ENCODE measurements around the gene GKAP1. TPM values are rescaled to one million over a fixed set of nuclear protein-coding genes. Genes with fewer than 3 reads are reported as not detected.
"Not testable (repeated sequence)": the region's sequence is repeated elsewhere in the genome, so short reads cannot be mapped to it uniquely, and the experiment has no call there.

Gene GKAP1
- total RNA-seq, 1 experiment from 2014 or later, result 5.8 TPM

GRCh38 chr9:83754383-83754977 lies 63.1 kb downstream of the GKAP1 start:
- Mint-ChIP-seq H3K36me3 (ENCODE audit: insufficient read depth, unreplicated experiment) (no peaks in the 10 kb centered on the region), H3K4me1 (ENCODE audit: insufficient read depth, unreplicated experiment) (no peaks in the 10 kb centered on the region), H3K9me3 (ENCODE audit: unreplicated experiment) (no peaks in the 10 kb centered on the region), H3K27ac (ENCODE audit: low read depth, unreplicated experiment) (no peak overlapping the region), H3K4me3 (ENCODE audit: unreplicated experiment) (no peak overlapping the region), H3K27me3 (ENCODE audit: insufficient read depth, unreplicated experiment) (no peaks in the 10 kb centered on the region)
- ChIA-PET CTCF (no interaction called here), POLR2A (no interaction called here)
- intact Hi-C loops (cut with micrococcal nuclease), result no loop called here
- TF ChIP-seq, protein P1, sequence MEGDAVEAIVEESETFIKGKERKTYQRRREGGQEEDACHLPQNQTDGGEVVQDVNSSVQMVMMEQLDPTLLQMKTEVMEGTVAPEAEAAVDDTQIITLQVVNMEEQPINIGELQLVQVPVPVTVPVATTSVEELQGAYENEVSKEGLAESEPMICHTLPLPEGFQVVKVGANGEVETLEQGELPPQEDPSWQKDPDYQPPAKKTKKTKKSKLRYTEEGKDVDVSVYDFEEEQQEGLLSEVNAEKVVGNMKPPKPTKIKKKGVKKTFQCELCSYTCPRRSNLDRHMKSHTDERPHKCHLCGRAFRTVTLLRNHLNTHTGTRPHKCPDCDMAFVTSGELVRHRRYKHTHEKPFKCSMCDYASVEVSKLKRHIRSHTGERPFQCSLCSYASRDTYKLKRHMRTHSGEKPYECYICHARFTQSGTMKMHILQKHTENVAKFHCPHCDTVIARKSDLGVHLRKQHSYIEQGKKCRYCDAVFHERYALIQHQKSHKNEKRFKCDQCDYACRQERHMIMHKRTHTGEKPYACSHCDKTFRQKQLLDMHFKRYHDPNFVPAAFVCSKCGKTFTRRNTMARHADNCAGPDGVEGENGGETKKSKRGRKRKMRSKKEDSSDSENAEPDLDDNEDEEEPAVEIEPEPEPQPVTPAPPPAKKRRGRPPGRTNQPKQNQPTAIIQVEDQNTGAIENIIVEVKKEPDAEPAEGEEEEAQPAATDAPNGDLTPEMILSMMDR (IDR thresholded peaks at IDR 0.05; ENCODE audit: unreplicated experiment), result no peak
- no TSS peak for BruUV-seq (replicated peaks)
- no peak for DNase-seq (ENCODE audit: unreplicated experiment)

DNA sequence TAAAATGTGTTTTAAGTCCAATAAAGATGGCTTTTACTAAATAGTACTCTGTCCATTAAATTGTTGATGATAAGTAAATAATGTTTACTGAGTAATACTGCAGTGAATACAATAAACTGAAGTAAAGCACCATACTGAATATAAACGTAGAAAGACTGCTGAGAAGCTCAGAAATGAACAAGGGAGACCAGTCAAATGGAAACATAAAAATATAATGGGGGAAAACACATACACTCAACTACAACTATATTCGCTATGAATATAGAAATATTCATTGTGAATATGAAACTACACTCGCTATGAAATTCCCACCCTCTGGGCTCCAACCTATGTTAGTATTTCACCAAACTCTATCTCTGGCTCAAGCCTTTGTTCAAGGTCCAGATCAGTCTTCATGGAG lies 67.9 kb downstream of the GKAP1 start:
- intact Hi-C loops (cut with micrococcal nuclease), result no loop called here
- no peaks in the 10 kb centered on the region for H3K9me3 Mint-ChIP-seq (ENCODE audit: unreplicated experiment)
- no peak overlapping the region for H3K27ac Mint-ChIP-seq (ENCODE audit: low read depth, unreplicated experiment)
- no peak for DNase-seq (ENCODE audit: unreplicated experiment)
- no peak overlapping the region for H3K4me3 Mint-ChIP-seq (ENCODE audit: unreplicated experiment)
- BruUV-seq (replicated peaks), result no TSS peak
- POLR2A ChIA-PET, result no interaction called here
- TF ChIP-seq, protein P1 (IDR thresholded peaks at IDR 0.05; ENCODE audit: unreplicated experiment), result no peak
- CTCF ChIA-PET, result no interaction called here
- no peaks in the 10 kb centered on the region for H3K36me3 Mint-ChIP-seq (ENCODE audit: insufficient read depth, unreplicated experiment)
- no peaks in the 10 kb centered on the region for H3K4me1 Mint-ChIP-seq (ENCODE audit: insufficient read depth, unreplicated experiment)
- H3K27me3 Mint-ChIP-seq (ENCODE audit: insufficient read depth, unreplicated experiment), result no peaks in the 10 kb centered on the region

GRCh38 chr9:83744206-83744605 lies 73.4 kb downstream of the GKAP1 start:
- no TSS peak for BruUV-seq (replicated peaks)
- no peaks in the 10 kb centered on the region for H3K27me3 Mint-ChIP-seq (ENCODE audit: insufficient read depth, unreplicated experiment)
- intact Hi-C loops (cut with micrococcal nuclease), result no loop called here
- ChIA-PET POLR2A (interaction anchor here (1.2 kb wide), 1 partner anchor 37 kb away, joined by 3 read pairs; the partner anchor contains the start of gene UBQLN1), CTCF (interaction anchor here (0.5 to 0.9 kb wide), 2 partner anchors 149 to 409 kb away, joined by 3 read pairs; no protein-coding TSS in a partner anchor)
- no peaks in the 10 kb centered on the region for H3K4me1 Mint-ChIP-seq (ENCODE audit: insufficient read depth, unreplicated experiment)
- TF ChIP-seq, protein P1 (IDR thresholded peaks at IDR 0.05; ENCODE audit: unreplicated experiment), result no peak
- no peak overlapping the region for H3K4me3 Mint-ChIP-seq (ENCODE audit: unreplicated experiment)
- no peaks in the 10 kb centered on the region for H3K36me3 Mint-ChIP-seq (ENCODE audit: insufficient read depth, unreplicated experiment)
- DNase-seq (ENCODE audit: unreplicated experiment), result no peak
- no peaks in the 10 kb centered on the region for H3K9me3 Mint-ChIP-seq (ENCODE audit: unreplicated experiment)
- H3K27ac Mint-ChIP-seq (ENCODE audit: low read depth, unreplicated experiment), result no peak overlapping the region

- Mint-ChIP-seq H3K27ac (ENCODE audit: low read depth, unreplicated experiment) (no peak overlapping the region), H3K36me3 (ENCODE audit: insufficient read depth, unreplicated experiment) (no peaks in the 10 kb centered on the region), H3K27me3 (ENCODE audit: insufficient read depth, unreplicated experiment) (peaks cover 11% of the 10 kb centered on the region), H3K4me3 (ENCODE audit: unreplicated experiment) (no peak overlapping the region), H3K4me1 (ENCODE audit: insufficient read depth, unreplicated experiment) (no peaks in the 10 kb centered on the region), H3K9me3 (ENCODE audit: unreplicated experiment) (peaks cover 12% of the 10 kb centered on the region)
- BruUV-seq (replicated peaks), result no TSS peak
- CTCF ChIA-PET, result no interaction called here
- DNase-seq (ENCODE audit: unreplicated experiment), result no peak
- intact Hi-C loops (cut with micrococcal nuclease), result no loop called here
- POLR2A ChIA-PET, result no interaction called here
- TF ChIP-seq, protein P1 (IDR thresholded peaks at IDR 0.05; ENCODE audit: unreplicated experiment), result no peak
Observed at GRCh38 chr9:83733739-83734138, 83.8 kb downstream of the GKAP1 start.

- H3K36me3 Mint-ChIP-seq (ENCODE audit: insufficient read depth, unreplicated experiment); H3K4me1 Mint-ChIP-seq (ENCODE audit: insufficient read depth, unreplicated experiment); H3K4me3 Mint-ChIP-seq (ENCODE audit: unreplicated experiment); DNase-seq (ENCODE audit: unreplicated experiment); H3K27ac Mint-ChIP-seq (ENCODE audit: low read depth, unreplicated experiment); H3K9me3 Mint-ChIP-seq (ENCODE audit: unreplicated experiment); POLR2A ChIA-PET; BruUV-seq (replicated peaks); CTCF ChIA-PET; intact Hi-C loops (cut with micrococcal nuclease): not testable (repeated sequence)
- peaks cover 11% of the 10 kb centered on the region for H3K27me3 Mint-ChIP-seq (ENCODE audit: insufficient read depth, unreplicated experiment)
Observed at GRCh38 chr9:83728591-83729368, 88.8 kb downstream of the GKAP1 start.

Data from MCF 10A (cell line).